Endothelial cell of umbilical vein (primary cell): ENCODE measurements around the gene MTERF1. TPM values are rescaled to one million over a fixed set of nuclear protein-coding genes. Genes with fewer than 3 reads are reported as not detected.

Source experiments
- BruUV-seq: library from RNA; stranded (reverse); fragments of 400-500 nt; replicated peaks from 2 replicates; lab custom pipeline; 2021; lab: Mats Ljungman, UMichigan
- CTCF ChIA-PET: fragments of 300-600, 350-600 bp; sonication (Branson Sonifier 250); formaldehyde crosslinking; loops from one replicate; lab custom pipeline; 2021; ENCODE audit warnings: antibody characterized with exemption, inconsistent platforms; lab: Charles Lee
- POLR2A ChIA-PET: fragments of 300-600, 350-600 bp; sonication (Branson Sonifier 250); formaldehyde crosslinking; loops from one replicate; lab custom pipeline; 2021; ENCODE audit warnings: antibody characterized with exemption, inconsistent platforms; lab: Charles Lee
- DNase-seq: peaks from one replicate; pipeline ENCODE4 v3.0.0-alpha.2; 2011; ENCODE audit warnings: low read depth, low spot score
- FAIRE-seq: peaks from 2 replicates; lab custom pipeline; 2011; peaks lifted over from hg19 to GRCh38; lab: Jason Lieb, UNC
- H2AFZ ChIP-seq: 2 replicates; pipeline ENCODE4 v1.6.0; 2012; ENCODE audit warnings: low read depth, low read length, control low read depth, inconsistent platforms
- H3K27ac ChIP-seq: 2 replicates; pipeline ENCODE4 v1.5.1; 2011; ENCODE audit warnings: low read depth, mild to moderate bottlenecking, control low read depth, low read length, moderate library complexity; ENCODE audit not compliant: insufficient read depth
- H3K27me3 ChIP-seq, 2 experiments: 2 replicates each; pipeline versions ENCODE4 v1.6.0 to v1.6.1; 2011; ENCODE audit warnings: low read length in 2 of 2, mixed read lengths in 1 of 2; ENCODE audit not compliant: control insufficient read depth in 2 of 2, insufficient read depth in 2 of 2
- H3K36me3 ChIP-seq, 2 experiments: 2 replicates in 1 of 2; 3 replicates in 1 of 2; pipeline ENCODE4 v1.5.1; 2011; ENCODE audit warnings: low read length in 2 of 2, mild to moderate bottlenecking in 1 of 2, moderate library complexity in 1 of 2; ENCODE audit not compliant: control insufficient read depth in 2 of 2, insufficient read depth in 2 of 2; ENCODE audit errors: extremely low read depth in 1 of 2
- H3K4me1 ChIP-seq: 3 replicates; pipeline ENCODE4 v1.5.1; 2011; ENCODE audit warnings: mild to moderate bottlenecking, low read length; ENCODE audit not compliant: control insufficient read depth, insufficient read depth; ENCODE audit errors: extremely low read depth
- H3K4me2 ChIP-seq: 2 replicates; pipeline ENCODE4 v1.6.1; 2011; ENCODE audit warnings: low read length, control low read depth, mixed read lengths; ENCODE audit not compliant: insufficient read depth
- H3K4me3 ChIP-seq, 3 experiments: fragments of 200-600 bp in 1 of 3; sonication (generic), shearing (Covaris generic) in 1 of 3; replicated peaks in 1 of 3; 2 replicates each; pipeline ENCODE4 v1.5.1; 2011 to 2016; ENCODE audit warnings: control low read depth in 3 of 3, low read length in 3 of 3, mild to moderate bottlenecking in 2 of 3, inconsistent platforms in 1 of 3, low read depth in 1 of 3, moderate library complexity in 1 of 3; ENCODE audit not compliant: insufficient read depth in 1 of 3
- H3K79me2 ChIP-seq: 2 replicates; pipeline ENCODE4 v1.6.0; 2012; ENCODE audit warnings: low read length, inconsistent platforms; ENCODE audit not compliant: control insufficient read depth, insufficient read depth
- H3K9ac ChIP-seq: replicated peaks from 2 replicates; pipeline ENCODE3; 2011; ENCODE audit warnings: low read length, control low read depth; ENCODE audit not compliant: insufficient read depth; ENCODE audit errors: extremely low read depth
- H3K9me1 ChIP-seq: replicated peaks from 3 replicates; pipeline ENCODE4 v1.6.0; 2011; ENCODE audit warnings: mild to moderate bottlenecking, low read length; ENCODE audit not compliant: control insufficient read depth, insufficient read depth; ENCODE audit errors: extremely low read depth
- H3K9me3 ChIP-seq: replicated peaks from 2 replicates; pipeline ENCODE4 v1.5.1; 2012; ENCODE audit warnings: low read length, inconsistent platforms; ENCODE audit not compliant: control insufficient read depth, insufficient read depth
- H4K20me1 ChIP-seq: replicated peaks from 2 replicates; pipeline ENCODE3; 2011; ENCODE audit warnings: mild to moderate bottlenecking, low read length; ENCODE audit not compliant: control insufficient read depth, insufficient read depth; ENCODE audit errors: extremely low read depth
- CTCF ChIP-seq, 2 donors: IDR thresholded peaks; 1 replicate in 1 of 2; 2 replicates in 1 of 2; pipeline ENCODE4 v1.5.1; 2011; ENCODE audit warnings: low read length in 2 of 2, mild to moderate bottlenecking in 2 of 2, moderate library complexity in 2 of 2, control low read depth in 1 of 2, inconsistent platforms in 1 of 2, low read depth in 1 of 2; ENCODE audit not compliant: insufficient read depth in 1 of 2; ENCODE audit errors: extremely low read depth in 1 of 2
- EZH2 ChIP-seq: IDR thresholded peaks from 2 replicates; pipeline ENCODE4 v1.6.1; 2012; ENCODE audit warnings: borderline replicate concordance, low read depth, mild to moderate bottlenecking, moderate library complexity, low read length, inconsistent platforms; ENCODE audit not compliant: severe bottlenecking
- FOS ChIP-seq: IDR thresholded peaks from 2 replicates; pipeline ENCODE4 v1.6.1; 2011; ENCODE audit warnings: mild to moderate bottlenecking, low read length, moderate library complexity, borderline replicate concordance; ENCODE audit not compliant: insufficient read depth
- GATA2 ChIP-seq: IDR thresholded peaks from 2 replicates; pipeline ENCODE4 v1.7.0; 2011; ENCODE audit warnings: low read depth, mild to moderate bottlenecking, moderate library complexity, mixed read lengths, low read length; ENCODE audit not compliant: insufficient read length, insufficient read depth
- JUN ChIP-seq: IDR thresholded peaks from 2 replicates; pipeline ENCODE4 v1.6.1; 2011; ENCODE audit warnings: borderline replicate concordance, low read depth; ENCODE audit not compliant: insufficient read length, insufficient read depth
- MAX ChIP-seq: IDR thresholded peaks from 2 replicates; pipeline ENCODE4 v1.6.1; 2011; ENCODE audit not compliant: insufficient read depth, insufficient read length
- MYC ChIP-seq: IDR thresholded peaks from one replicate; pipeline ENCODE4 v1.6.1; 2011; ENCODE audit warnings: mild to moderate bottlenecking, low read depth, low read length
- POLR2A ChIP-seq: IDR thresholded peaks from 2 replicates; pipeline ENCODE4 v1.6.1; 2012; ENCODE audit warnings: low read depth, mild to moderate bottlenecking, control low read depth, low read length
- POLR2AphosphoS5 ChIP-seq: IDR thresholded peaks from 2 replicates; pipeline ENCODE4 v1.6.1; 2012; ENCODE audit warnings: low read depth, mild to moderate bottlenecking, control low read depth, low read length, moderate library complexity; ENCODE audit not compliant: insufficient read depth
- dilution Hi-C: fragments of 300-500 bp; cut with MboI; formaldehyde crosslinking; loops from one replicate; pipeline ENCODE4 v1.15.0; 2019; ENCODE audit warnings: low sequenced_read_pairs; ENCODE audit not compliant: extremely low pct_ligation_motif_present
- intact Hi-C: fragments of 100-400 bp; cut with micrococcal nuclease; formaldehyde crosslinking; loops from one replicate; pipeline ENCODE4 v1.10.0; 2022
- polyA plus RNA-seq, 4 experiments: library from polyadenylated mRNA; depleted of rRNA in 3 of 4; stranded (reverse) in 3 of 4; unstranded in 1 of 4; fragments of >200 nt; gene quantifications; 2 replicates each; pipeline versions ENCODE4 v1.2.1 to v1.2.3, GENCODE V29; 2011 to 2012; ENCODE audit warnings: missing spikeins in 1 of 4
- total RNA-seq: library from RNA; stranded (reverse); gene quantifications from 2 replicates; pipeline ENCODE4 v1.2.3, GENCODE V29; 2021

The MTERF1 gene
- total and polyA plus RNA-seq, 2 donors (not counting 3 experiments of a cell fraction or from before 2014, with no cell fraction given) = 3.1 to 10.2 TPM

GRCh38 chr7:91880016-91880412, 488 bp downstream of the MTERF1 start:
- no peaks in the 10 kb centered on the region for H3K27me3 ChIP-seq
- H3K9me1 ChIP-seq = no peaks in the 10 kb centered on the region
- no peaks in the 10 kb centered on the region for H3K9me3 ChIP-seq
- ChIA-PET POLR2A (no interaction called here), CTCF (interaction anchor here (0.6 to 4.2 kb wide), 15 partner anchors 8 to 835 kb away, joined by 3 to 48 read pairs (median 8); partner anchors contain the start of genes AKAP9 and GATAD1)
- no peak for TF ChIP-seq POLR2A
- TF ChIP-seq MYC = no peak
- no peak for TF ChIP-seq GATA2
- TF ChIP-seq FOS = no peak
- TF ChIP-seq CTCF (IDR thresholded peaks at IDR 0.05; ENCODE audit: extremely low read depth in 1 of 2, insufficient read depth in 1 of 2, low read depth in 1 of 2, low read length in 2 of 2) = no peak
- TF ChIP-seq POLR2AphosphoS5 = no peak
- no peak for TF ChIP-seq EZH2
- TF ChIP-seq JUN = no peak
- no peak for TF ChIP-seq MAX
- FAIRE-seq (no peak), DNase-seq (no peak)
- H4K20me1 ChIP-seq = no peaks in the 10 kb centered on the region
- peaks cover 21% of the 10 kb centered on the region for H3K79me2 ChIP-seq
- peaks cover 0 to 2% of the 10 kb centered on the region in 2 experiments for H3K36me3 ChIP-seq
- intact Hi-C loops (loop anchor here (1.0 to 5.0 kb wide), 8 partner anchors 50 to 833 kb away; partner anchors contain the start of genes AKAP9, FZD1 and GATAD1), dilution Hi-C loops (no loop called here)
- BruUV-seq = TSS peak; percentile 65
- peak overlapping the region; percentile 81 for H3K9ac ChIP-seq
- H3K4me1 ChIP-seq = peaks cover 11% of the 10 kb centered on the region
- peak overlapping the region; percentile 88 for H2AFZ ChIP-seq
- H3K4me3 ChIP-seq = peak overlapping the region; percentile 61 to 95 (median 81)
- peak overlapping the region; percentile 36 for H3K27ac ChIP-seq
- H3K4me2 ChIP-seq = peak overlapping the region; percentile 97
